GM18873 (cell line): ENCODE measurements around the gene GAB3.

Experiments used
- ATAC-seq: cut with Tn5 transposase; IDR thresholded peaks from one replicate; pipeline ENCODE4 v1.9.1; 2021; ENCODE audit warnings: mild to moderate bottlenecking, moderate library complexity, moderate number of reproducible peaks; ENCODE audit not compliant: unreplicated experiment, low FRiP score

The GAB3 gene

GRCh38 chrX:154750301-154751202 is at the start of gene GAB3:
Gene GAB3 (minus strand): TSS chrX:154751077. CDS start chrX:154751025, 52 bp downstream.
- ATAC-seq = no peak

- ATAC-seq = no peak
These were observed 48.9 kb upstream of the GAB3 start for GRCh38 chrX:154799556-154800348.

GRCh38 chrX:154797006-154797405 is 46.1 kb upstream of the GAB3 start:
- ATAC-seq = no peak

- no peak for ATAC-seq
These were observed 44.1 kb upstream of the GAB3 start for GRCh38 chrX:154795016-154795415.

GRCh38 chrX:154793084-154793795 is 42.4 kb upstream of the GAB3 start:
- ATAC-seq = no peak

GRCh38 chrX:154791939-154792338 is 41.1 kb upstream of the GAB3 start:
- no peak for ATAC-seq

- ATAC-seq = no peak
These were observed 40.6 kb upstream of the GAB3 start for GRCh38 chrX:154791467-154791866.

- no peak for ATAC-seq
These were observed 34.8 kb upstream of the GAB3 start for GRCh38 chrX:154785716-154786115.

- no peak for ATAC-seq
These were observed 33.5 kb upstream of the GAB3 start for GRCh38 chrX:154784149-154784995.

GRCh38 chrX:154780968-154781367 is 30.1 kb upstream of the GAB3 start:
- ATAC-seq = no peak

GRCh38 chrX:154779261-154779660 is 28.4 kb upstream of the GAB3 start:
- ATAC-seq = no peak

GRCh38 chrX:154776753-154777152 is 25.9 kb upstream of the GAB3 start:
- ATAC-seq = no peak

- no peak for ATAC-seq
These were observed 24.8 kb upstream of the GAB3 start for GRCh38 chrX:154775419-154776349.

GRCh38 chrX:154774622-154775021 is 23.7 kb upstream of the GAB3 start:
- no peak for ATAC-seq

GRCh38 chrX:154762537-154763296 is 11.8 kb upstream of the GAB3 start, which contains the start of gene DKC1:
Gene DKC1 (plus strand): TSS chrX:154762864. CDS start chrX:154762966, 102 bp downstream.
- peak; percentile 79 for ATAC-seq

- ATAC-seq = no peak
These were observed 11.2 kb upstream of the GAB3 start for GRCh38 chrX:154761977-154762536.

- ATAC-seq = no peak
These were observed 7.8 kb upstream of the GAB3 start for GRCh38 chrX:154758696-154759095.
